Kidney glomerular epithelial cell (primary cell): ENCODE results near the gene CEP131.
"Not testable (repeated sequence)": the region's sequence is repeated elsewhere in the genome, so short reads cannot be mapped to it uniquely, and the experiment has no call there.

Source experiments
- DNase-seq: peaks from one replicate; lab custom pipeline; 2025; lab: John Stamatoyannopoulos, UW

The CEP131 gene

DNA sequence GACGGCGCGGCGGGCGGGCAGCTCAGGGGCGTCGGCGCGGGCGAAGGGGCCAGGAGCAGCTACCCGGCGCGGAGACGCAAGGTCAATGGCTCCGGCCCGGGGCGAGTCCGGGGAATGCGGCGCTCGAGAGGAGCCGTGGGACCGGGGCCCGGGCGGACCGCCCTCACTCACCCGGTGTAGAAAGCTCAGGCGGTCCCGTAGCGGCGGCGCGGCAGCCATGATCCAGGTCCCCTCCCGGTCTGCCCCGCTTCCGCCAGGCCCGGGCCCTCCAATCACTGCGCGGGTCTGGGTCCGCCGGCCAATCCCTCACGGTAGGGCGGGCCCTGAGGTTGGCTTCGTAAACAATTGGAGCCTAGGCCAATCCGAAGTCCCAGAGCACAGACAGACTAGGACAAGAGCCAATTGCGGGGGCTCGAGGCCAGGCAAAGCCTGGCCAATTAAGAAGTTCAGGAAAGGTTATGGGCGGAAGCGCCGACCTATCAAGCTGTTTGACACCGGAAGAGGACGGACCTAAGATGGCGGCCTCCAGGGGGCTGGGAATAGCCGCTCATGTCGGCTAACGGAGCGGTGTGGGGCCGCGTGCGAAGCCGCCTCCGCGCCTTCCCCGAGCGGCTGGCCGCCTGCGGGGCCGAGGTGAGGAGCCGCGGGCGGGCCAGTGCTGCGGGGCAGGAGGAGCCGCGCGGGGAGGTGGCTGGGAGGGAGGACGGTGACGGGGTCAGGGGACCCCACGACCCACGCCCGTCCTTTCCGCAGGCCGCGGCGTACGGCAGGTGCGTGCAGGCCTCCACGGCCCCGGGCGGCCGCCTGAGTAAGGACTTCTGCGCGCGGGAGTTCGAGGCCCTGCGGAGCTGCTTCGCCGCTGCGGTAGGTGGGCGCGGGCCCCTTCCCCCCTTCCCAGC lies 16.3 kb upstream of the CEP131 start, which contains the start of the genes NDUFAF8 and TEPSIN:
NDUFAF8 (plus strand) TSS at position 504 of the 899 bp plus-strand sequence; CDS start at position 550, 46 bp downstream.
TEPSIN (minus strand) TSS at position 241 of the 899 bp plus-strand sequence; CDS start at position 219, 22 bp downstream.
- peak; percentile 97 for DNase-seq

DNA sequence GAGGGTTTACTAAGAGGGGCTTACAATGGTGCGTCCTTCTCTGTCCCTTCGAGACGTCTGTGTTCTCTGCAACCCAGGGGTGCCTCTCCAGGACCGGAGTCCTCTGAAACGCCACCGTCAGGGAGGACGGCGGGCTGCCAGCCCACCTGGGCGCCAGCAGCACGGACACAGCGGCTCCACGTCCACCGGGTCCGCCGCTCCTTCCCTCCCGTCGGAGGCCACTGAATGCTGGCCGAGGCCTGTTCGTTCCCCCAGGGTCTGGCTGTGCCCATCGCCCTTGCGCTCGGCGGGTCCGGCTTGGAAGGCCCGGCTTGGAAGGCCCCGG lies 15.7 kb upstream of the CEP131 start:
- no peak for DNase-seq

DNA sequence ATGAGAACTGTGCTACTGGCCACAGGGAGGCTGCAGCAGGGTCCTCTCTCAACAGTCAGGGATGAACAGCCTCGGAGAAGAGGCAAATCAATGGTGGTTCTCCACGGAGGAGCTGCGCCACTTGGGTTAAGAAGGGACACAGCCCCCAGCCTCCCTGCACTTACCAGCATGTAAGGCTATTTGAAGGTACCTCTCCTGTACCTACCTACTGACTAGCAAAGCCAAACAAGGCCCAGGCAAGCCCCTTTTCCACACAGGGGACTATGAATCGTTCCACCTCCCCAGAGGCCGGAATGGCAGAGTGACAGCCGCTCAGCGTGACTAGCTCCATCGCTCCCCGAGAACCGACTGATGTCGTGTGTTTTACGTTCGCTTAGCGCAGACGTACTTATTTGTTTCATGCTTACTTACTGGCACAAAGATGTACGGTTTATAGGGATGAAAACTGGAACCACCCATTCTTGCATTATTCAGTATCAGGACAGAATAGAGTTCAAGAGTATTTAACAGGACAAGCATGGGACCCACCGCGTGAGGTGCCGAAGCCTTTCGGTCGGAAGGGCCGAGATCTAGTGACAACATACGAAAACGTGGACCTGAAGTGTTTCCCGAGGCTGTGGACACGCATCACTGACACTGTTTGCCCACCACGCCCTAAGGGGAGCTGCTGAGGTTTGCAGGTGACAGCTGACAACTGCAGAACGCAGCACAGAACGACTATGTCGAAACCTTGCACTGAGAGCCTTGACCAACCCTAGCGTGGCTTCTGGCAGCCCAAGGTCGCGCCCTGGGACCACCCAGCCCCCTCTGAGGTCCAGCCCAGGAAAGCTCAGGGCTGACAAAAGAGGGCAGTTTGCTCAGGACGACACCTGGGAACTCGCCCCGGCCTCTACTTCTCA lies 15.1 kb upstream of the CEP131 start:
- DNase-seq: no peak

DNA sequence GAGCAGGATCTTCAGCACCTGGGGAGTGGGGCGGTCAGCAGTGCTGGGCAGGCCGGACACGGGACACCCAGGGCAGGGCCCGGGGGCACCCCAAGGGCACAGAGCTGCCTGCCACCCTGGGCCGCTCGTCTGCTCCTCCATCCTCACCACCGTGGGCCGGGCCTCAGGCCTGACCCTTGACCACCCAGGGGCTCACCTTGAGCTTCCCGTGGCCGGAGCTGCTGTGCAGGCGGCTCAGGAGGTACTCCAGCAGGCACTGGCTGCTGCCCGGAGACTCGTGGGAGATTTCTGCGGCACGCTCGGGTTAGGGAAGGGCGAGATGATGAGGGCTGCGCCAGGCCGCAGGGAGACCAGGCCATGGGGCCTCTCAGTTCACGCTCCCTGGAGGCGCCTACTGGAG lies 14.0 kb upstream of the CEP131 start:
- DNase-seq: no peak

DNA sequence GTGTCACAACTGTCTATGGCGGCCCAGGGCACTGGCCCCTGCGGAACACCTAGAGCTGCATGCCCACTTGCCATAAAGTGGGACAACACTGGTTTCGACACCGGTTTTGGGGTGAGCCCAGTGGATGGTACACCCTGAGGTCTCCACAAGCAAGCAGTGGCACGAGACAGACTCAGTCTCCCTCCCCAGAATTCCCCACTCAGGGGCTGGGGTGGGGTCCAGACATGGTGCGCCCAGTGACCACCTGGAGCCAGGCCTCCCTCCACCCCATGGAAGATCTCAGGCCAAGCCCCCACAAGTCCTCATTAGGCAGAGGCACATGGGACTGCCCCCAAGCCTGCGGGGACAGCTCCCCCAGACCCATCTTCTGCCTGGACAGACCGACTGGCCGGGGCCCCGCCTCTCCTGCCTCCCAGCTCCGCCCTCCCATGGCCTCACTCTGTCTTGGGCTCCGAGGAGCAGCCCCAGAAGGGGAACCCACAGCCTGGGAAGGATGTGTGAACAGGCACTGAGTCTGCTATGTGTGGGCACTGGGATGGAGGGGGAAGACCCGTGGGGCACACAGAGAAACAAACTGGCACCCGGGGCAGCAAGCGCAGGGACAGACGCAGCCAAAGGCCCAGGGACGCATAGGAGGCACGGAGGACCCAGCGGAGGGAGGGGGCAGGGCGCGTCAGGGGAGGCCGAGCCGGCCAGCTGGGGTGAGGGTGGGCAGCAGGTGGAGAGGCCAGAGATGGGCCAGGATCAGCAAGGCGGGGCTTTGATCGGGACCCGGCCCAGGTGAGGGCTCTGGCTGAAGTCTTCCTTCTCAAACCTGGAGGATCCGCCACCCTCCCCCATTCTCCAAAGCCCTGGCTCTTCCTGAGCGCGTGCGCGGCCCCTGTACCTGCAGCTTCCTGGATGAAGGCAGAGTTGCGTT lies 13.3 kb upstream of the CEP131 start:
- no peak for DNase-seq

DNA sequence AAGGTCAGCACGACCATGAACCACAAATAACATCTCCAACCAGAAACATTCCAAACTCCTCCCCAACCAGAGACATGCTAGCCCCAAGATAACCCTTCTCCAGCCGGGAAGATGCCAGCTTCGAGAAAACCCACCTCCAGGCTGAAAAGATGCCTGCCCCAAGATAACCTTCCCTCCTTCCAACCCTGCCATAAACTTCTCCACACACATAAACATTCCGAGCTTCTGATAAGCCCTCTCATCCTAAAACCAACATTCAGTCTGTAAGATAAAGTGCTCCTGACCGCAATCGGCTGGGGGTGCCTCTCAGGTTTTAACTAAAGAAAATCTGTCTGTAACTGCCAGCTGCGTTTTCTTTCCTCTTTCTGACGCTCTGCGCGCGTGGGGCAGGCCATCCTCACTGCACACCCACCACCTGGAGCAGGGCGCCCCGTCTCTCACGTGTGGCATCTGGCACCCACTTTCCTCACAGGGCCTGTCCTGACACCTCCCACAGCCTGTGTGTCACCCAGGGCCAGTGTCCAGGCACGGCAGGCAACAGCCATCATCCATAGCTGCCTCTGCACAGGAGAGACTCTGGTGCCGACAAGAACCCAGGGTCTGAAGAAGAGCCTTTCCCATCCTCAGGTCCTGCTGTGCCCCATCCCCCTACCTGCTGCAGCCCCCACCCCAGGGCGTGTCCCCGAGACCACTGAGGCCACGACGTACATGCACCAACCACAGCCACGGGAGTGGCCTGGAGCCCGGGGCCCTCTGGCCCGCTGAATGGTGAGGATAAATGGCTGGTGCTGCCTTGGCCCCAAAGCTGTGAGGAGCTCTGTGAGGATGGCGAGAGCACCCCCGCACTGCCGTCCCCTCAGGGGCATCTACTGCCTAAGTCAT lies 12.4 kb upstream of the CEP131 start:
- no peak for DNase-seq

DNA sequence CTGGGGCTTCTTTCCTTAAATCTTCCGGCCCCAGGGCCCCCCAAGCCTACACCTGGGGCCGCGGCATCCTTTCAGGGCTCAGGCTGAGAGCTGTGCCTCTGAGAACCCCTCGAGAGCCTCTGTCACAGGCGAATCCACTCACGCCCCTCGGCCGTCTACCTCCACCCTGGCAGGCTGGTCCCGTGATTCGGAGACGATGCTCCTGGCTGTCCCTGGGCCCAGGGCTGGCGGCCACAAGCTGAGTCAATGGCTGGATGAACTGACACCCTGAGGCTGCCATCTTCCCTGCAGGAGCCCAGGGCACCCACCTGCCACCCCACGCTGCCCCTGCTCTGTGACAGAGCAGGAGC lies 11.7 kb upstream of the CEP131 start:
- no peak for DNase-seq

DNA sequence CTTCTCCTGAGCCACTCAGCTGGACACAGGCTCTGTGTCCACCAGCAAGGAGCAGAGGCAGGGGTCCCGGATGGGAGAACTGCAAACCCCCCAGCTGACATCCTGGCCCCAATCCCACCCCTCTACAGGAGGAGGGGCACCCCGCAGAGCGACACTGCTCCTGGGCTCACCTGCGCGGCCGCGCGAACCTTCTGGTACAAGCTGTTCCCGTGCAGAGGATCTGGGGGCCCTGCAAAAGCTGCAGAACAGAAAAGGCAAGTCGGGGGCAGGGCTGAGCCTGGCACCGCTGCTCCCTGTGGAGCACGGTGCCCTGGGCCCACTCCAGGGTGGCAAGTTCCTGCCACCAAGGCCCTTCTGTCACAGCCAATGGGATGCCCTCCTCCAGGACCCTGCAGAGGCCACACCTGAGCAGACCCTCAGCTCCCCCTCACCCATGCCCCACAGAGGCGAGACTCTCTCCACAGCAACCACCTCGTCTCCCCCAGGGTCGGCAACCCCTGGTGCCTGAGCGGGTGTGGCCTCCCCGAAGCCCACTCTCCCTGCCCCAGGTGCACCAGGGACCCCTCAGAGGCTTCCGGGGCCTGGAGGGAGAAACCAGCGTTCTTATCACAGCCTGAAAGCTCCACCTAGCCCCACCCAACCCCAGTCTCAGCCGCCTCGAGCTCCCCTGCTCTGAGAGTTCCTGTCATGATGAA lies 11.2 kb upstream of the CEP131 start:
- no peak for DNase-seq

DNA sequence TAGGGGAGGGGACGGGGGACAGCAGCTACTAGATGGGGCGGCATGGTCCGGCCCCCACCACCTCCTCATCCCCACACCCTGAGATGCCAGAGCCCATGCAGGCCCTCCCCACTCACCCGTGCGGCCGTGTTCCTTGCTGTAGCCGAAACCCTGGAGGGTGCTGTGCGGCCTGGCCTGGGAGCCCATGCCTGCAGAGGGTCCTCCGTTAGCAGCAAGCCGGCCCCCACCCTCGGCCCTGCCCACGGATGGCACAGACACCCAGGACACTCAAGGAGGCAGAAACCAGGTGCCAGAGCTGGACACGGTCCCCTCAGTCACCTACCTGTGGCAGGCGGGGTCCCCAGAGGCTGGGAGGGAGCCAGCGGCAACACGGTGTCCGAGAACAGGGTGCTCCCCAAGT lies 10.6 kb upstream of the CEP131 start:
- no peak for DNase-seq

DNA sequence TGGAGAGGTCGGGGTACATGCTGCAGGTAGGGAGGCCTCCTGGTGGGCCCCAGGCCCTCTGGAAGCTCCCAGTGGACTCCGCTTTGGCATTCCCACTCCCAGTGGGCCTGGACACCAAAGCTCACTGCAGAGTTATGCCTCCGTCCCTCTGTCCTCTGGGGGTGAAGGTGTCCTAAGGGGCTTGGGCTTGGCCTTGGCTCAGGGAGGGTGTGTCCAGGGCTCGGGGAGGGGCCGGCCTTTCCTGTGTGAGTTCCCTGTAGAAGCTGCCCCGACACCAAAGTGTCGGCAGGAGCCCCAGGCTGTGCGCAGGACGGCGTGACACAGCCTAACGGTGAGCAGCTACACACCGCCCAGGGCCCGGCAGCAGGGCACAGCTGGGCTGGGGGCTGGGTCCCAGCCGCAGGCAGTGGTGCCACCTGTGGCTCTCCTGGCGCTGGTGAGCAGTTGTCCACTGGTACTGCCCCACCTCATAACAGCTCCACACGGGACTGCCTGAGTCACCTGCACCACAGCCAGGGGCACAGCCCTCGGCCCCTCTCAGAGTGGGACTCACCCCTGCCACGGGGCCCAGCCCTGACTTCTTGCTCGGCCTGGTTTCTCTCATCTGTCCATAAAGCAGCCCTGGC lies 10.0 kb upstream of the CEP131 start:
- no peak for DNase-seq

DNA sequence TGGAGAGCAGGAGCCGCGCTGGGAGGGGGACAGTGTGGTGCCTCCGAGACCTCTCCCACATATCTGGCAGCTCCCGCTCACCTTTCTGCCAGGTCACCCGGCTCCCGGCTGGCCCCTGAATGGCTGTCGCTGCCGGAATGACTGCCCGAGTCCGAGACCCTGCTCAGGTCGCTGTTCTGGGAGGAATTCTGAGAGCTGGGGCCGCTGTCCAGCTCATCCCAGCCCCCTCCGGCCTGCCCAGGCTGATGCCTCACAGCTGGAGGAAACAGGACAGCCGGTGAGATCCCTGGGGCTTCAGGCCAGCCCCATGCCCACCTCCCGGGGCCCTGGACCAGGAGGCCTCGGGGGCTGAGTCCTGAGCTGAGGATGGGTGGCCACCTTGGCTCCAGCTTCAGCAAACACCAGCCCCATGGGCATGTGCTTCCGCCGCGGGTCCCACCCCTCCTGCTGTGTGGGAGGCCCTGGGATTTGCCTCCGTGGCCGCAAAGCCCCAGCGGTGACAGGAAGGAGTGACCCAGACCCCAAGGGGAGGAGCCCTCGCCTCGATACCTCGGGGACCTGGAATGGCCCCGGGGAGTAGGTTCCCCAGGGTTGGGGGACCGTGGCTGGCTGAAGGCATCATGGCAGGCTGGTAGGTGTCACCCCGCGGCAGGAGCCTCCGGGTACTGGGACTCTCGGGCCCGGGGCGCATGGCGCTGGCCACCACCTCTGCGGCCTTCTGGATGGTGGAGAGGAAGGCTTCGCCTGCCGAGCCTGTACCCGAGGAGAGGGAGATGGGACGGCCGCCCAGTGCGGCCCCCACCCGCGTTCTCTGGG lies 9.2 kb upstream of the CEP131 start:
- DNase-seq: no peak

DNA sequence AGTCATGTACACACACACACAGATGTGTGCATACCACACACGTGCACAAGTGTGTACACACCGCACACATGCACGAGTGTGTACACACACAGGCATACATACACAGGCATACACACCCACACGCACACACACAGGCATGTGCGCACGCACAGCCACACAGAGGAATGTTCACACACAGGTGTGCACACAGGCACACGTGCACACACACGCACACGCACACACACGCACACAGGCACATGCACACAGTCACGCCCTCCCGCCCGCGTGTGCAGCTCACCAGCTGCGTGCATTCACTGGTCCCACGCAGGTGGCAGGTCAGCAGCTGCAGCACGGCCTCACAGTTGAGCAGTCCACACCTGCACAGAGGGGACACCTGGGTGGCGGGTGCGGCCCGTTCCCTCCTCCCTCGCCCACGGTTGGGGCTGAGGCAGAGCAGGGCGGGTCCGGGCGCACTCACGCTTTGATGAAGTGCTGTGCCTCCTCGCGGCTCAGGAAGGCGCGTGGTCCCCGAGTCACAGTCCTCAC lies 8.4 kb upstream of the CEP131 start:
- DNase-seq: no peak

DNA sequence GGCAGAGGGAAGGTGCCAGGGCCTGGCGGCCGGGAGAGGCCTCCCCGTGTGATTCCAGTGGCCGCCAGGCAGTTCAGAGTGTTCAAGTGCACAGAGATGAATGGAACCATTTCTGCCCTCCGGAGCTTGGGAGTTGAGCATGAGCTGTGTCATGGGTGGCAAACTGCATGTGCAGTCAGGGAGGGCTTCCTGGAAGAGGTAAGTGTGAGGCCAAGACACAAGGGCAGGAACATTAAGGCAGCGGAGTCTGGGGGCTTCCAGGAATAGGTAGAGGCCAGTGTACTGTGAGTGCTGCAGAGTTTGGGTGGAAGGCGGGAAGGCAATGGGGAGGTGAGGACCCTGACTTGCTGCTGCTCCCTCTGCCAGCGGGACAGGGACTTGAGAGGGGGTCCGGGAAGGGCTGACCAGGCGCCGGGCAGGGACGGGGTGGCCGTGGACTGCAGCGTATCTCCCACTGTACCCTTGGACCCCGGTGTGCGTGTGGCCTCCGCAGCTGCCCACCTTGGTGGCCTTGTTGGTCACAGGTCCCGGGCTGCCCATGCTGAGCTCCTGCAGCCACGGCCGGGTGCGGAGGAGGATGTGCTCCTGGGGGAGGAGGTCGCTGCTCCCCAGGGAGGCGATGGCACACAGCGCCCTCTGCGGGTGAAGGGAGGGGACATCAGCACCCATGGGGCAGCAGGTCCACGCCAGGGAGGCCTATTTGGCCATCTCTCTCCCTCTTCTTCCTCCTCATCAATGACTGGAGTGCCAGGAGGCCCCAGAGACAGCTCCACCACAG lies 7.5 kb upstream of the CEP131 start:
- DNase-seq: no peak

DNA sequence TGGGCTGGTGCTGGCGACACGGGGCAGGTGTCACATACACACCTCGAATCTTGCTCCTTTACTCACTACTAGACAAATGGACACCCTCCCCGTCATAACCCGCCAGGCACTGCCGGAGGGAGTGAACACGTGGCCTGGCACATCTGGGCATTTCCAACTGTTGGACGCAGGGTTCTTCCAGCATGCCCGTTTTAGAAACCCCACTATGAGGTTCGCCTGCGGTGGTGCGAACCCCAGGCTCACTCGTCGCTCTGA lies 6.8 kb upstream of the CEP131 start:
- DNase-seq: no peak

DNA sequence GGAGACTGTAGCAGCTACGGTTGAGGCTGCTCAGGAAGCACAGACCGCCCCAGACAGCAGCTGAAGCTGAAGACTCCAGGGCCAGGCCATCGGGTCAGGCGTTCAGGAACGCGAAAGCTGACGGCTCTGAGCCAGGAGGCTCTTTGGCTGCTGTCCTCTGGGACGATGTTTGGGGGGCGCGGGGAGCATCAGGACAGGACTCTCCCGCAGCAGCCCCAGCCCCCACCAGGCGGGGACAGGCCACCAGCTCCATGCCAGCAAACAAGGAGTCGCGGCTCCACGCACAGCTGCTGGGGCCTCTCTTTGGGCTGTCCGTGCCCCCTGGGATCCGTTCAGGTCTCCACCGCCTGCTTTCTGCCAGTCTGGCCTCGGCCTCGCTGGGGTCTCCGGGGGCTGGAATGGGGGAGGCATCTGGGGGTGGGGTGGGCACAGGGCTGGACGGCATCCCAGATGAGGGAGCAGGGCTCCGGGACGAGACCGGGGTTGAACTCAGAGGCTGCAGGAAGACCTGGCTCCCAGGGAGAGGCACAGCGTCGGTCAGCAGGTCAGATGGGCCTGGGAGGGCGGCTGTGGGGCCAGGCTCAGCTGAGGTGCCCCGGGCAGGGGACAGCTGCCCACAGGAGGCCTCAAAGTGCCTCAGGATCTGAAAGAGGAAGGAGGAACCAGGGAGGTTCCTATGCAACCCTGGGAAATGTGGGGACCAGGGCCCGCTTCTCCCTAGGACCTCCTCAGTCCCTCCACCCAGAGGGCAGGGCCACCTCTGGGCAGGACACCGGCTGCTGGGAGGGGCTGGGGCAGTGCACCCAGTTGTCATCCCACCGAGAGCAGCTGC lies 6.3 kb upstream of the CEP131 start:
- DNase-seq: no peak

DNA sequence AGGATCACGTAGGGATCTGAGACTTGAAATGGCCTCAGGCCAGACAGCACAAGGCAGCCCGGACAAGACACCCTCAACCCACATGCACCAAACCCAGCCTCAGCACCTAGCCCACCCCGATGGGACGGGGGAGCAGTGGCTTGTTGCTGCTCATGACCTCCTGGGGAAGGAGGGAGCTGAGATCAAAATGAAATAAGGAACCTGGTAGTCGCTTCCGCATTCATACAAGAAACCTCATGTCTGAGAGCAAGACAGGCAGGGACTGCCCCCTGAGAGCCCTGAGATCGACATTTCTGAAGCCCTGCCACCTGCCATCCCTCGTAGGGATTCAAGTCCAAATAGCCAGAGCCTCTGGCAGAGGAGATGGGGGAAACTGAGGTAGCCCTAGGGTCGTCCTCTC lies 5.7 kb upstream of the CEP131 start:
- no peak for DNase-seq

DNA sequence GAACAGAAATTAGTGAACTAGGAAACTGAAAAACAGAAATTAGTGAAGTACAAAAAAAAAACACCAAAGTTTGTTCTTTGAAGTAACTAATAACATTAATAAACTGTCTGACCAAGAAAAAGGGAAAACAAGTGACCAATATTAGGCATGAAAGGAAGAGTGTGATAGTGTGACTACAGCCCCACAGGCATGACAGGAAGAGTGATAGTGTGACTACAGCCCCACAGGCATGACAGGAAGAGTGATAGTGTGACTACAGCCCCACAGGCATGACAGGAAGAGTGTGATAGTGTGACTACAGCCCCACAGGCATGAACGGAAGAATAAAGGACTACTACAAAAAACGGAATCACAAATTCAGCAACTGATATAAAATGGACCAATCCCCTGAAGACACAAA lies 4.9 kb upstream of the CEP131 start:
- not testable (repeated sequence) for DNase-seq
